COLO668 (cell line): ENCODE measurements around the gene SFRP5.

ENCODE experiments used
- DNase-seq: peaks from one replicate; lab custom pipeline; 2025; ENCODE audit not compliant: unreplicated experiment; lab: John Stamatoyannopoulos, UW

Gene SFRP5

GRCh38 chr10:97736902-97737769, 34.7 kb downstream of the SFRP5 start, which contains the start of gene ZFYVE27:
TSS of gene ZFYVE27 (plus strand) at chr10:97737128. CDS start at chr10:97738478, 1,350 bp downstream.
- peak; percentile 93 for DNase-seq

GRCh38 chr10:97736403-97736901, 35.3 kb downstream of the SFRP5 start:
- no peak for DNase-seq

- DNase-seq = no peak
Measured at GRCh38 chr10:97734021-97734420, 37.8 kb downstream of the SFRP5 start.

GRCh38 chr10:97733256-97733655, 38.5 kb downstream of the SFRP5 start:
- DNase-seq = no peak

- DNase-seq = no peak
Measured at GRCh38 chr10:97732052-97732359, 39.8 kb downstream of the SFRP5 start.

- DNase-seq = peak; percentile 56
Measured at GRCh38 chr10:97731346-97732051, 40.3 kb downstream of the SFRP5 start.

- no peak for DNase-seq
Measured at GRCh38 chr10:97729014-97729413, 42.8 kb downstream of the SFRP5 start.

GRCh38 chr10:97726636-97727178, 45.1 kb downstream of the SFRP5 start:
- DNase-seq = no peak

- no peak for DNase-seq
Measured at GRCh38 chr10:97724341-97724941, 47.4 kb downstream of the SFRP5 start.

- DNase-seq = no peak
Measured at GRCh38 chr10:97723001-97723400, 48.8 kb downstream of the SFRP5 start.

GRCh38 chr10:97721871-97722780, 49.7 kb downstream of the SFRP5 start:
- no peak for DNase-seq

- DNase-seq = no peak
Measured at GRCh38 chr10:97719602-97720001, 52.2 kb downstream of the SFRP5 start.

GRCh38 chr10:97718659-97719142, 53.1 kb downstream of the SFRP5 start:
- DNase-seq = peak; percentile 79

- no peak for DNase-seq
Measured at GRCh38 chr10:97718178-97718577, 53.6 kb downstream of the SFRP5 start.

- no peak for DNase-seq
Measured at GRCh38 chr10:97717627-97718026, 54.2 kb downstream of the SFRP5 start.
